Pancreas (tissue), 10 donors: ENCODE measurements around the gene ASCC3. TPM values are rescaled to one million over a fixed set of nuclear protein-coding genes. Genes with fewer than 3 reads are reported as not detected.
A peak's percentile ranks its signal among the peaks of the same experiment; 100 is the strongest.

ENCODE experiments used
- ATAC-seq, 4 donors: fragments of 200-7000 bp; cut with Tn5 transposase; one replicate each; pipeline versions ENCODE4 v1.8.0 to v1.9.1; 2020; ENCODE audit warnings: mild to moderate bottlenecking in 4 of 4, moderate library complexity in 4 of 4
- DNase-seq, 6 donors: peaks; one replicate each; pipeline ENCODE4 v3.0.0-alpha.2; 2020
- FAIRE-seq: peaks from 2 replicates; lab custom pipeline; 2012; peaks lifted over from hg19 to GRCh38; lab: Jason Lieb, UNC
- H3K27ac ChIP-seq, 4 donors: fragments of 200-600 bp; sonication (generic); 1 replicate in 3 of 4; 2 replicates in 1 of 4; pipeline versions ENCODE4 v1.5.0 to v1.8.0; 2020
- H3K27me3 ChIP-seq, 4 donors: fragments of 200-600 bp; one replicate each; pipeline ENCODE4 v1.8.0; 2021
- H3K36me3 ChIP-seq, 3 donors: fragments of 200-600 bp; sonication (generic) in 1 of 3; one replicate each; pipeline versions ENCODE4 v1.5.0 to v1.8.0; 2020 to 2021
- H3K4me1 ChIP-seq, 3 donors: fragments of 200-600 bp; one replicate each; pipeline ENCODE4 v1.8.0; 2021
- H3K4me3 ChIP-seq, 4 donors: fragments of 200-600 bp; sonication (generic) in 2 of 4; one replicate each; pipeline versions ENCODE4 v1.5.0 to v1.8.0; 2020 to 2021
- H3K9me3 ChIP-seq, 4 donors: fragments of 200-600 bp; one replicate each; pipeline ENCODE4 v1.8.0; 2021
- WGBS, 2 donors: extraction: QIAGEN DNeasy Blood & Tissue Kit; methylation state at CpG; one replicate each; pipeline ENCODE4 v1.1.7; 2013; 5-methylcytosine and 5-hydroxymethylcytosine counted together
- intact Hi-C, 3 donors: fragments of 100-400 bp; cut with DNase I; formaldehyde crosslinking; loops; one replicate each; pipeline versions ENCODE4 v1.11.1 to v1.14.2; 2022
- polyA plus RNA-seq, 2 donors: library from polyadenylated mRNA; stranded (reverse); fragments of 200-250 nt; gene quantifications; one replicate each; pipeline ENCODE4 v1.2.3, GENCODE V29; 2013
- total RNA-seq, 6 donors: library from RNA; stranded (reverse); fragmentation: NEBNext Ultra II Directional in 4 of 6; extraction: Animal tissue kit (Norgen Biotek cat#: 25700) in 4 of 6; gene quantifications; one replicate each; pipeline versions ENCODE4 v1.2.1 to v1.2.4, GENCODE V29; 2021 to 2023
- TF ChIP-seq, protein P1 (sequence below), 4 donors: fragments of 200-600 bp; sonication (generic) in 3 of 4; IDR thresholded peaks; one replicate each; pipeline versions ENCODE4 v1.5.0 to v1.8.0; 2021; ENCODE audit warnings: antibody characterized with exemption in 4 of 4
- donor health status: healthy with polysubstance abuse.
- donor health status: DM: no; HTN: no; CAD: no; lungs with moderate emphysema.
- donor health status: DM: no; HTN: no; CAD: no.
- donor health status: control.
- donor health status: control.
- donor health status: Bipolar disorder and iron deficiency.
- donor health status: DM: yes; HTN: yes; CAD: no.
- donor health status: DM: no; HTN: no; CAD: no.
- donor health status: DM: no; HTN: no; CAD: no.
- donor health status: DM: yes; HTN: yes; CAD: no.

ASCC3 gene
- total and polyA plus RNA-seq, 8 donors = 4.4 to 20.3 (median 13.4) TPM

DNA sequence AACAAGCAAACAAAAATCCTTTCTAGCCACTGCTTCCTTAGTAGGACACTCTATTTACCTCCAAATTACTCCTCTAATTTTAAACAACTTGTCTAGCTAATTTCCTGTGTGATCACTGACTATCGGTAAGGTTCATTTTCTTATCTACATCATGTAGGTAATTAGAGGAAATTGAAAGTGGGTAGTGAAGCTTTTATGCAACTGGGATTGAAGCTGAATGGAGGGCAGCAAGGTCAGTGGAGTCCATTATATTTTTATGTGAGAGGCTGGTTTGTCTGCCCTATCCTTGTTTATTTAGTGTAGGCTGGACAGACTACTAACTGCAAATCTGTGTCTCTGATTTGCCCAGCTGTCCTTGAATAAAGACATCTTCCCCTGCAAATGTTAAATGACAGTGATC, 327.9 kb downstream of the ASCC3 start:
- ATAC-seq (peak in 1 of 4 donors; percentile 44), DNase-seq (no peak), FAIRE-seq (no peak)
- H3K9me3 ChIP-seq = no peaks in the 10 kb centered on the region
- no peak overlapping the region for H3K27ac ChIP-seq
- TF ChIP-seq, protein P1, sequence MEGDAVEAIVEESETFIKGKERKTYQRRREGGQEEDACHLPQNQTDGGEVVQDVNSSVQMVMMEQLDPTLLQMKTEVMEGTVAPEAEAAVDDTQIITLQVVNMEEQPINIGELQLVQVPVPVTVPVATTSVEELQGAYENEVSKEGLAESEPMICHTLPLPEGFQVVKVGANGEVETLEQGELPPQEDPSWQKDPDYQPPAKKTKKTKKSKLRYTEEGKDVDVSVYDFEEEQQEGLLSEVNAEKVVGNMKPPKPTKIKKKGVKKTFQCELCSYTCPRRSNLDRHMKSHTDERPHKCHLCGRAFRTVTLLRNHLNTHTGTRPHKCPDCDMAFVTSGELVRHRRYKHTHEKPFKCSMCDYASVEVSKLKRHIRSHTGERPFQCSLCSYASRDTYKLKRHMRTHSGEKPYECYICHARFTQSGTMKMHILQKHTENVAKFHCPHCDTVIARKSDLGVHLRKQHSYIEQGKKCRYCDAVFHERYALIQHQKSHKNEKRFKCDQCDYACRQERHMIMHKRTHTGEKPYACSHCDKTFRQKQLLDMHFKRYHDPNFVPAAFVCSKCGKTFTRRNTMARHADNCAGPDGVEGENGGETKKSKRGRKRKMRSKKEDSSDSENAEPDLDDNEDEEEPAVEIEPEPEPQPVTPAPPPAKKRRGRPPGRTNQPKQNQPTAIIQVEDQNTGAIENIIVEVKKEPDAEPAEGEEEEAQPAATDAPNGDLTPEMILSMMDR (IDR thresholded peaks at IDR 0.05) = no peak
- no peaks in the 10 kb centered on the region for H3K27me3 ChIP-seq
- no peak overlapping the region for H3K4me3 ChIP-seq
- H3K36me3 ChIP-seq = no peaks in the 10 kb centered on the region
- intact Hi-C loops = no loop called here
- 52 to 60% methylated on average over 1 of the region's 1 CpG for WGBS, 2 donors
- H3K4me1 ChIP-seq = no peaks in the 10 kb centered on the region

DNA sequence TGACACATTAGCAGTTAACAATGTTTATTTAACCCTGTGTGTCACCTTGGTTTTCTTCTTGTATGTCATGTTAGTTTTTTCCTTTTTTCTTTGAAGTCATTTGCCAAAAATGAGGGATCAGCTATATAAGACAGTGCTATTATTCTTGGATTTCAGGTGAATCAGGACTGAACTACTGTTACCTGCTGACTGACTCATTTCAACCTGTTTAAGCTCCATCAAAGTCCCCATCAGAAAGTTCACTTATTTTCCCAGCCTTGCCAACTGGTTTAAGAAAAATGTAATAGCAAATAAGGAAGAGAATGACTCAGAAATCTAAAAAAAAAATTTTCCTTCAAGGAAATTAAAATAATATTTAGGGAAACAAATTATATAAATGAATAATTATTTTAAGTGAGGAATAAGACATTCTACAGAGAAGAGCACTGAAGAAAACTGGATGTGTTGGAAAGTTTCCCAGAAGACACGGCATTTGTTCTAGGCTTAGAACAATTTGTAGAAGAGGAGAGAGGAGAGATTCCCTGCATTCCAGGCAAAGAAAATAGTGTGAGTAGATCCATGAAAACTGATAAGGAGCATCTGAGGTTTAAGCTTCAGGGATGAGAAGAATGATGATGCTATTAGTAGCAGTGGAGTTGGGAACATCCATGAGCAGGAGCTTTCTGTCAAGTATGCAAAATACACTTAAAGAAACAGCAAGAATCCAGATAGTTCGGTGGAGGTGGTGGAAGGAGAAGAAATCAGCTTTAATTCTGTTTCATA, 331.5 kb downstream of the ASCC3 start:
- intact Hi-C loops = no loop called here
- no peak for ATAC-seq

DNA sequence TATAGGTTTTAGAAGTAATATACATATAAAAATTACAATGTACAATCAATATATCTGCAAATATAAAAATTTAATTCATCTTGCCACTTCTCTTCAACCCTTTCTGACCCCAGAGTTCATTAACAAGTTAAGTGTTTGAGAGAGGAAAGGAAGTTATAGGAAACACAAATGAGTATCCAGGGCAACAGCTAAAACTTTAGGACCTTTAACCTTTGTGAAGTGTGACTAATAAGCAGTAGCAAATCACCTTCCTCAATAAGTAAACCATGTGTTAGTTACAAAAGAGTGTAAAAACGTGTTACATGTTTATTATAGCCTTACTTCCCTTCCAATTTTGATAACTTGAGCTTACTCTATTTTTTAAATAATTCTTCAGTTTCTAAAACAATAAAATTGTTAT, 343.0 kb downstream of the ASCC3 start:
- intact Hi-C loops = no loop called here
- TF ChIP-seq, protein P1 (IDR thresholded peaks at IDR 0.05) = no peak
- DNase-seq = no peak
- no peak overlapping the region for H3K27ac ChIP-seq
- H3K27me3 ChIP-seq = no peaks in the 10 kb centered on the region
- no peaks in the 10 kb centered on the region for H3K36me3 ChIP-seq
- no peak for FAIRE-seq
- H3K4me1 ChIP-seq = no peaks in the 10 kb centered on the region
- no peak for ATAC-seq
- no peak overlapping the region for H3K4me3 ChIP-seq
- no peaks in the 10 kb centered on the region for H3K9me3 ChIP-seq
- 33% methylated on average over 1 of the region's 1 CpG for WGBS, 2 donors

More for the DNA sequence above, 331.5 kb downstream of the ASCC3 start:
- Histone ChIP-seq H3K36me3 (no peaks in the 10 kb centered on the region), H3K4me3 (no peak overlapping the region), H3K27ac (no peak overlapping the region), H3K9me3 (no peaks in the 10 kb centered on the region), H3K4me1 (no peaks in the 10 kb centered on the region), H3K27me3 (no peaks in the 10 kb centered on the region)
- FAIRE-seq (no peak), DNase-seq (no peak)
- TF ChIP-seq, protein P1 (IDR thresholded peaks at IDR 0.05) = no peak
- 90 to 93% methylated on average over 2 of the region's 2 CpGs for WGBS, 2 donors

DNA sequence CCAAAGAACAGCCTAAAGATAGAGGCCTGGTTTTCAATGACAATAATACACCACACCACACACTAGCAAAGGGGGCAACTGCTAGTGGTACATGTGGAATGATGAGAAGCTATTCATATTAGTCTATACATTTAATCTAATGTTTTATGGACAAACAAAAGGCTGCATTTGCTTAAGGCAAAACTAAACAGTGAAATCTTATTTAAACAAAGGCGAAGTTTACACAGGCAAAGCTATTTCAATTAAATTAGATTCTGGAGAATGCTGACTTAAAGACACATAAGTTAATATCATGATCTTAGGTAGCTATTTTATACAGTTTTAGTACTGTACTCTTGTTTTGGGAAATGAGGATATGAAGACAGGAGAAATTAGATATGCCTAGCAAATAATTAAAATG, 362.5 kb downstream of the ASCC3 start:
- H3K27ac ChIP-seq = no peak overlapping the region
- FAIRE-seq (no peak), DNase-seq (no peak), ATAC-seq (no peak)
- intact Hi-C loops = no loop called here
- no peaks in the 10 kb centered on the region for H3K27me3 ChIP-seq
- H3K4me3 ChIP-seq = no peak overlapping the region
- TF ChIP-seq, protein P1 (IDR thresholded peaks at IDR 0.05) = no peak
- 47% methylated on average over 1 of the region's 1 CpG for WGBS, 2 donors
- H3K9me3 ChIP-seq = no peaks in the 10 kb centered on the region
- no peaks in the 10 kb centered on the region for H3K4me1 ChIP-seq
- H3K36me3 ChIP-seq = no peaks in the 10 kb centered on the region

DNA sequence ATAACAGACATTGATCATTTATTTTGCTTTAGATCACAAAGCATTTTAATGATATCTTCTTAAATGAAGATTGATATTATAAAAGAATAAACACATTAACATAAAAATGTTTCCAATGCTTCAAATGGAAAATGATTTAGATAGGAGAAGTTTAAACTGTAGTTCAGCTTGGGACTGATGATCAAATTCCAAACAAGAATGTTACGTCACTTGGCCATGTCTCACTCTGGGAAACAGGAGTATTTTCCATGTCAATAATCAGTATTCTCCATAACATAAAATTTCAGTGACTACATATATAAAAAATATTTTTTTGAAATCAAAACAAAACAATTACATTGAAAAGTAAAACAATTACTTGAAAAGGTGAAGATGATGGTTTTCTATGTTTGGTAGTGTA, 363.5 kb downstream of the ASCC3 start:
- Histone ChIP-seq H3K27me3 (no peaks in the 10 kb centered on the region), H3K36me3 (no peaks in the 10 kb centered on the region), H3K9me3 (no peaks in the 10 kb centered on the region), H3K27ac (no peak overlapping the region), H3K4me1 (no peaks in the 10 kb centered on the region), H3K4me3 (no peak overlapping the region)
- intact Hi-C loops = no loop called here
- TF ChIP-seq, protein P1 (IDR thresholded peaks at IDR 0.05) = no peak
- FAIRE-seq (no peak), DNase-seq (no peak), ATAC-seq (no peak)
- 95 to 98% methylated on average over 1 of the region's 1 CpG for WGBS, 2 donors
